Measurements from ENCODE around the gene FRAT1.
"Not testable (repeated sequence)": the region's sequence is repeated elsewhere in the genome, so short reads cannot be mapped to it uniquely, and the experiment has no call there.

FRAT1 gene

GRCh38 chr10:97334370-97335175 lies 15.5 kb downstream of the FRAT1 start, which contains the start of gene FRAT2:
Gene FRAT2, minus strand, starts transcription at chr10:97334729. Its CDS starts 157 bp downstream, at chr10:97334572.
- peak; percentile 89 for DNase-seq (ENCODE audit: low spot score)

GRCh38 chr10:97335188-97335619 lies 16.1 kb downstream of the FRAT1 start:
- no peak for DNase-seq (ENCODE audit: low spot score)

- no peak for DNase-seq (ENCODE audit: low spot score)
These were observed 16.9 kb downstream of the FRAT1 start for GRCh38 chr10:97336006-97336405.

GRCh38 chr10:97336446-97336845 lies 17.4 kb downstream of the FRAT1 start:
- DNase-seq (ENCODE audit: low spot score) = peak; percentile 37

GRCh38 chr10:97336942-97337831 lies 18.1 kb downstream of the FRAT1 start:
- no peak for DNase-seq (ENCODE audit: low spot score)

- no peak for DNase-seq (ENCODE audit: low spot score)
These were observed 19.0 kb downstream of the FRAT1 start for GRCh38 chr10:97338041-97338440.

GRCh38 chr10:97341416-97341815 lies 22.3 kb downstream of the FRAT1 start:
- DNase-seq (ENCODE audit: low spot score) = no peak

GRCh38 chr10:97343664-97344063 lies 24.6 kb downstream of the FRAT1 start:
- not testable (repeated sequence) for DNase-seq (ENCODE audit: low spot score)

GRCh38 chr10:97347317-97347716 lies 28.2 kb downstream of the FRAT1 start:
- DNase-seq (ENCODE audit: low spot score) = no peak

GRCh38 chr10:97349752-97350513 lies 30.9 kb downstream of the FRAT1 start:
- no peak for DNase-seq (ENCODE audit: low spot score)

GRCh38 chr10:97353945-97354344 lies 34.9 kb downstream of the FRAT1 start:
- DNase-seq (ENCODE audit: low spot score) = no peak

GRCh38 chr10:97355571-97355975 lies 36.5 kb downstream of the FRAT1 start:
- DNase-seq (ENCODE audit: low spot score) = no peak

GRCh38 chr10:97356318-97356914 lies 37.3 kb downstream of the FRAT1 start:
- peak; percentile 36 for DNase-seq (ENCODE audit: low spot score)

GRCh38 chr10:97356918-97357317 lies 37.8 kb downstream of the FRAT1 start:
- DNase-seq (ENCODE audit: low spot score) = no peak

GRCh38 chr10:97358349-97358748 lies 39.3 kb downstream of the FRAT1 start:
- no peak for DNase-seq (ENCODE audit: low spot score)

- no peak for DNase-seq (ENCODE audit: low spot score)
These were observed 39.7 kb downstream of the FRAT1 start for GRCh38 chr10:97358781-97359180.

GRCh38 chr10:97360705-97361536 lies 41.9 kb downstream of the FRAT1 start:
- no peak for DNase-seq (ENCODE audit: low spot score)

- DNase-seq (ENCODE audit: low spot score) = no peak
These were observed 42.4 kb downstream of the FRAT1 start for GRCh38 chr10:97361537-97361901.

GRCh38 chr10:97362310-97363033 lies 43.4 kb downstream of the FRAT1 start:
- no peak for DNase-seq (ENCODE audit: low spot score)

- no peak for DNase-seq (ENCODE audit: low spot score)
These were observed 44.0 kb downstream of the FRAT1 start for GRCh38 chr10:97363071-97363470.
